Left forelimb (tissue), 1 donor: ENCODE data around the gene CPN2.

ENCODE experiments used
- DNase-seq: peaks from one replicate; pipeline ENCODE4 v3.0.0-alpha.2; 2018; ENCODE audit warnings: low spot score

The CPN2 gene

DNA sequence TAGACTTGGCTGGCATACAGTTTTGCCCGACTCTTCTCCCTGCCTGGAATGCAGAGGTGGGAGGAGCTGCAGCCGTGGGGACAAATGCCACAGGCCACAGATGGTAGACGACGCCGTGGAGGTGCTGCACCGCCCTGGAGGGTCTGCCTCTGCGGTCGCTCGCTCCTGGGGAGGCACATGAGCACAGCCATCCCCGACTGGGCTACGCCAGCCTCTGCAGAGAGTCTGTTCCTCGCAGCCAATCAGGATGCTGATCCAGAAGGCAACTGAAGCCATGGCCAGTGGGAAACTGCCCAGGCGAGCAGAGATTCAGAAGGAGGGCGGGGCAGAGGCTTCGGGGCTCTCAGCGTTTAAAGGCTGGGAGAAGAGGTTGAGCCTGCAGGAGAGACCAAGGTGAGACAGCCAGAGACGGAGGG, 30.3 kb upstream of the CPN2 start:
- DNase-seq: no peak

DNA sequence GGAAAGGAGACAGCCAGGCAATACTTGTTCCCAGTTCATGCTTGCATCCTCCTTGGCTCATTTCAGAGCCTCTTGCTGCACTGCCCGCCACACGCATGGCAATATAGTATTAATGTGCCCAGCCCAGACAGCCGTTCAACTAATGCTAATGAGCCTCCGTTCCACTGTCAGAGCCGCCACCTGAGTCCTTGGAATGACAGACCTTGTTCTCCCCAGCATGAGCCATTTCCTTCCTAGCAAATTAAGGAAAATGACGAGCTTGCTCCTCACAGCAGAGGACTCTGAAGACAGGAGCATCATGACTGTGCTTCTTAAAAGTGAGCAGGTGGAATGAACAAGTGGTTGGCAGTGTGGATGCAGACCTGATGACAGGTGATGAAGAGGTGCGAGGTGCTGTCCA, 29.2 kb upstream of the CPN2 start:
- DNase-seq: no peak

DNA sequence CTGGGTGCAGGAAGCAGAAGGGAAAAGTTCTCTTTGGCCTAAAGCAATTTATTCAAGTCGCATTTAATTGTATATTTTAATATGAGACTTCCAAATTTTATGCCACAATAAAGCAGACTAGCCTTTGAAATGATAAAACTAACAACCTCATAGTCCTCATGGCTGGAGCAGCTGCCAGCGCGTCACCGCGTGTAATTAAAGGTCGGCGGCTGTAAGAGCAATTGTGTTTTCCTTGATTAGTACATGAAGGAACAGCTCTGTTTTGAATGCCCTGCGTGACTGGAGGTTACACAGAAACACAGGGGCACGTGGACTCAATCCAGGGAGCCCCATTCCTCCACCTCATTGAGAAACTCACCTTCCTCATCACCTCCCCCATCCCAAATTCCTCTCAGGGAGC, 28.5 kb upstream of the CPN2 start:
- no peak for DNase-seq

DNA sequence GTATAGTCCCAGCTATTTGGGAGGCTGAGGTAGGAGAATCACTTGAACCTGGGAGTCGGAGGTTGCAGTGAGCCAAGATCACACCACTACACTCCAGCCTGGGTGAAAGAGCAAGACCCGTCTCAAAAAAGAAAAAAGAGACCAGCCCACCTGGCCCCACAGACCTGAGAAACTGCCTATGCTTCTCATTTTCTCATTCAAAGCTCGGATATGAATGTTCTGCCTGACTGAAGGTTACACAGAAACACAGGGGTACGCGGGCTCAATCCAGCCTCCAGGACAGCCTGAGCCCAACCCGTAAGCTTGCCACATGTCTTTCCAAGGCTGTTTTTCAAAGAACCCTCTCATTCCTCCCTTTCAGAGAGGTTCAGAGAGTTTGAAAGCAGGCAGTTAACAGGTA, 28.1 kb upstream of the CPN2 start:
- DNase-seq: no peak

DNA sequence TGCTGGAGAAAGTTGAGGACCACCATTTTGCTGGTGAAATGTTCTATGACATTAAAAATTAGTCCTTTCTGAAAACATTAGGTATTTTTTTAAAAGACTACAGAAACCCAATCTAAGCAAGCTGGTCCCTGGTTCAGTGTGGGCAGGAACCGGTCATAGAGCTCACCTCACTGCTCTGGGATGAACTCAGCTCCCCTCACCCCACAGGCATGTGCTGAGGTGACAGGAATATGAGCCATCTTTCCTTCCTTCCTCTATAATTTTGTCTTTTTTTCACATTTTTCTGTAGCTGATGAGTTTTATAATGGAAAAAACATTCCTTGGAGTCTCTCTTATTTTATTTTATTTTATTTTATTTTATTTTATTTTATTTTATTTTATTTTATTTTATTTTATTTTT, 26.6 kb upstream of the CPN2 start:
- no peak for DNase-seq

DNA sequence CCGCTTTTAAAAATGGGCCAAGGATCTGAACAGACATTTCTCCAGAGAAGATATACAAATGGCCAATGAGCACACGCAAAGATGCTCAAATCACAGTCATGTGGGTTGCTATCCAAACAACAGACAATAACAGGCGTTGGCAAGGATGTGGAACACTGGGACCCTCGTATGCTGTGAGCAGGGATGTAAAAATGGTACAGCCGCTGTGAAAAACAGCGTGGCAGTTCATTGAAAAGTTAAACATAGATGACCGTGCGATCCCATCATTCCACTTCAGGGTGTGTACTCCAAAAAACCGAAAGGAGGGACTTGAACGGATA, 25.1 kb upstream of the CPN2 start:
- DNase-seq: no peak

DNA sequence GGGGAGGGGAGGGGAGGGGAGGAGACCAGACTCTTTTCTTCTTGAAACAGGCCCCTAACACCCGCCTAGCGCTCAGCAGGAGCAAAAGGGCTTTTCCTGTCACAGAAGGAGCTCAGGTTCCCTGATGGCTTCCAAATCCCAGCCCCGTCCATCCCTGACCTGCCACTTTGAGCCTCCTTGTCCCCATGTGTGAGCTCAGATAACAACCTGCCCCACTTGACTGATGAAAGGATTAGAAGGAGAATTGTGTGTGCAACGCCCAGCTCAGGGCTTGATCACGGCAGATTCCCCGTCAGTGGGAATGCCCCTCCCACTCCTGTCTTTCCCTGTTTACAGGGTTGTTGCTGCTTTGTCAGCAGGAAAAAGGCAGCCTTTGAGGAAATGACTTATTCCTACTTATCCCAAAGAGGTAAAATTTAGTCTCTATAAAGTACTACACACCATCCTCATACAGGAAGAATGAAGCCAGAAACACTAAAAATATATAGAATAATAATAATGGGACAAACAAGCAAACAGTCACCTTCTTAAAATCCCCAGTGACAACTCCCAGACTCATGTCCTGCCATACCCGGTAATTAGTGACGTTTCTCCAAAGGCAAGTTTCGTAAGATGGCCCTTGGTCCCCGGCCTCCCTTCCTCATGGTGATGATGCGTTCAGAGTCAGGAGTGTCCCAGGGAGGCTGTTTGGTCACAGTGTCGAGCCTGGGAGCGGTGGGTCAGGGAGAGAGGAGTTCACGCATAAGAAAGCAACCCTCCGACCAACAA, 24.5 kb upstream of the CPN2 start:
- DNase-seq: no peak

DNA sequence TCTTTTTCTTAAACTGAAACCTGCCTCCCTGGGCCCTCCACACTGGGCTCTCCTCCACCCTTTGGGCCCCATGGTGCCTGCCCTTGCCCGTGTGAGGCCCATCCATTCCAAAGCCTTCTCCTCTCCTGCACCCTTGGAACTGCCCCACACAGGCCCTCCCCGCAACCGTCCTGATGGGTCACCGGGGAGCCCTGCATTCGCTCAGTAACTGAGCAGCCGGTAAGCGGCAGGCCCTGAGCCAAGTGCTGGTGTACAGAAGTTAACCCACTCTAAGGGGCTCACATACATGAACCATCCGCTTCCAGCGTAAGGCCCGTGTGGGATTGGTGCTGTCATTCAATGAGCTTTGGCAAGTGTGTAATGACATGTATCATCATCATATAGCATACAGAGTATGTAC, 23.8 kb upstream of the CPN2 start:
- no peak for DNase-seq

DNA sequence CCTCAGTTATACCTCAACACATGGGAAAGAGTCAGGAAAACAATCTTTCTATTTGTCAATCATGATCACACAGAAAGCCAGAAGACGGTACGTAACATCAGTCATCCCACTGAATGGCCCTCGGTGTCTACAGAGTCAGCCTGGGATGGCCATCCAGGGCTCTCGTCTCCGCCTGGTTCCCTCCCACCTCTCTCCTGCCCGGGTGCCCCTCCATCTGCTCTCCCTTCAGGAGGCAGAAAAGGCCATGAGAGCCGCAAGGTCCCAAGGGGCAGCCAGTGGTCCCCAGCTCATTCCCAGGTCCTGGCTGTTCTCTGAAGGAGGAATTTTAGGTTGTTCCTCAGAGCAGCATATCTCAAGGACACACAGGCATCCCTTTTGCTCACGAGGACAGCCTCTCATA, 22.8 kb upstream of the CPN2 start:
- DNase-seq: no peak

DNA sequence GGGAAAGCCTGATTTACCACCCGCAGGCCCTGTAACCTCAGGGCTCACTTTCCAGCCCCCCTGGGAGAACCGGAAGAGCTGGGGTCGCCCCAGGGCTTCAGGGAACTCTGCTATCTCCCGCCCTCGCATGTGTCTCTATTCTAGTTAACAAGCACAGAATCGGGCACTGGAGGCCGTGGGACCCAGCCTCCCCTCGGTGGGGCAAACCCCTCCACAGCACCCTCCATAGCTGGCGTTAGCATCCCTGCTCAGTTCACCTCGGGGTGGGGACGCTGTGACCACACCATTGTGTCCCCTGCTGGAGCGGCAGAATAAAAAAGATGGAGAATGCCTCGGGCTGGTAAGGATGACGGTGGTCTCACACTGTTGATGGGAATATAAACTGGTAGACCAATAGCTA, 21.9 kb upstream of the CPN2 start:
- no peak for DNase-seq

DNA sequence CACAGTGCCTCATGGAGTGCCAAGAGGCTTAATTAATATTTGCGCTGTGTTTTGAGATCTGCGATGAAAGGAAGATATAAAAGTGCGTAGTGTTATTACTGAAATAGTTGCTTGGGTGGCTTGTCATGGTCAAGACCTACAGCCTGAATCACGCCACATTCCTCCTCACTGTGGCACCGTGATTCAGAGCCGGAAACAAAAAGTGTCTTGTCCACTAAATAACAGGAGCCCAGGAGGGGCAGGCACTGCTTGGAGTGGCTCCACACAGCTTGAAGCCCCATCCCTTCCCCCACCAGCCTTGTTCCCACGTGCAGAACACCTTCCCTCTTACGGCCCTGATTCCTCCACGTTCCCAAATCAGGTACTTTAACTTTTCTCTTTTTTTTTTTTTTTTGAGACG, 19.6 kb upstream of the CPN2 start:
- DNase-seq: no peak

DNA sequence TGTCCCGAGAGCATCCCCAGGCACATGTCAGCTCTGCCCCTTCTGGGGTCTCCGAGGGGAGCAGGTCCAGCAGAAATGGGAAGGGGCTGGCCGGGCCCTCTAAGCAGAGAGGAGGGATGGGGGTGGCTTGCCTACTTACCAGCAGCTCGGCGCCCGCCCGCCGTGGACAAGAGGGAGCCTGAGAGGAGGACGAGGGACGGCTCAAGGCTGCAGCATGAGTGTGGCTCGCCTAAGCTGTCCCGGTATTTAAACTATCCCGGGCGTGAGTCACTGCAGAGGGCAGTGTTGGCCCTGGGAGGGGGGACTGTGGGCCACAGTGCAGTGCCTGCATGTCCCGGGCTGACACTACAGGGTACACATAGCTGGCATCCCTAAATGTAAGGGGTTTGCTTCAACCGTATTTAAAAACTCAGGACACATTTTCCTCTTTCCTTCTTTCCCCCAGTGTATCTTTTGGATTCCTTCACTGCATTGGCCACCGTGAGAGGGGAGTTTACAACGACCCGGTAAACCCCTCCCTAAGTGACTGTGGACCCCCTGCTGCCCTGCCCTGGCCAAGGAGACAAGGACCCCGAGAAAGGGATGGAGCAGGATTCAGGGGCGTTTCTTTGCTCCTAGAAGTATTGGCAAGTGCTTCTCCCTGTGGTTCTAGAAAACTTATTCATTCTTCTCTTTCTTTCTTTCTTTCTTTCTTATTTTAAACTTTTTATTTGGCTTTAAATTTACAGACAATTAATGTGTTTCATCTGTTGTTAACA, 18.6 kb upstream of the CPN2 start, which contains the start of gene LRRC15:
Gene LRRC15, minus strand, starts transcription at position 222 of the 758 bp plus-strand sequence. CDS start 8,700 bp downstream, outside the sequence.
- DNase-seq: no peak

DNA sequence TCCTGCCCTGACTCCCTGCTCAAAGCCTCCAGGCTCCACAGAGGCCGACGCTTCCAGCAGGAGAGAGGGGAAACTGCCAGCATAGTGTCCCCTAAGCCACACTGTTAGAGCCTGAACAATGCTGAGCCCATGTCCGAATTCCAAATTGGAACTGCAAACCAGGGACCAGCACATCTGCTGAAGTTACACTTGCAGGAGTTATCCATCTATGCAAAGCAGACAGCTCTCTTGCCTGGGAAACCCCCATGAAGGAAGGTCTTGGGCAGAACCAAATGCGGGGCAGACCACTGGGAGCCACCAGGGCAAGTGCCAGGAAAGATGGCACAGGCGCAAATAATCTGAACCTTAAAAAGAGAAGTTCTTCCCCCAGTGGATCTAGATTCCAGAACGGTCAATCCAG, 17.8 kb upstream of the CPN2 start:
- no peak for DNase-seq

DNA sequence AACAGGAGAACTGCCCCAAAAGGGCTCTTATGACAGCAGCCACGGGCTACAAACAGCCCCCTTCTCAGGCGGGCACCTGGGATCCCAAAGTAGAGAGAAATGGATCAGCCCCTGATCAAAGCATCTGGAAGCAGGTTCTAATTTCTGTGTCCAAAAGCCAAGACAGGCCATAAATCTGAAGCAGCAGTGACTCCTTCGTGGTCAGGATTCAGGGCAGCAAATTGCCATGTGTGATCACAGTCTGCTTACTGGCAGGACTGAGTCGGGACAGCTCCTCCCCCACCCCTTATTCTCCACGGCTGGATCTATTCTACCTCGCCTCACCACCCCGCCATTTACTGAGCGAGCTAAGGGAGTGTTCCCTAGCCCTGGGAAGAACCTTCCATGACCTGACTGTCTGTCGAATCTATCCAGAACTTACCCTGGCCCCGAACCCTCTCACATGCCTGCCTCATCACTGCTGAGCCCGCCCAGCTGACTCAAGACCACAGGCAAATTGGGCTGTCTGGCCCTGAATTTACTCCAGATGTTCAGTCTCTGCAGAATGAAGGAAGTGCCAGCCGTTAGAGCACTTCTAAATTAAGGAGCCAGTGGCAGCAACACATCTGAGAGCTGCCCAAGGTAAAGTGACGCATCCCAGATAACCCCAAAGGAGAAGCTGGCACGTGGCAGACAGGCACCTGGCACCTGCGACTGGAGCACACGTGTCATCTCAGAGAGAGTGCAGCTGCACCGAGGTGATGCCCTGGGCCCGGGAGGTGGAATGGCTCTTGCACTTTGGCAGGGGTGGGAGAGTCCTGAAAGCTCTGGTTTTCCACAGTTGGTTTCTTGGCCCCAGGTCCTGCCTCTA, 17.1 kb upstream of the CPN2 start:
- DNase-seq: no peak

DNA sequence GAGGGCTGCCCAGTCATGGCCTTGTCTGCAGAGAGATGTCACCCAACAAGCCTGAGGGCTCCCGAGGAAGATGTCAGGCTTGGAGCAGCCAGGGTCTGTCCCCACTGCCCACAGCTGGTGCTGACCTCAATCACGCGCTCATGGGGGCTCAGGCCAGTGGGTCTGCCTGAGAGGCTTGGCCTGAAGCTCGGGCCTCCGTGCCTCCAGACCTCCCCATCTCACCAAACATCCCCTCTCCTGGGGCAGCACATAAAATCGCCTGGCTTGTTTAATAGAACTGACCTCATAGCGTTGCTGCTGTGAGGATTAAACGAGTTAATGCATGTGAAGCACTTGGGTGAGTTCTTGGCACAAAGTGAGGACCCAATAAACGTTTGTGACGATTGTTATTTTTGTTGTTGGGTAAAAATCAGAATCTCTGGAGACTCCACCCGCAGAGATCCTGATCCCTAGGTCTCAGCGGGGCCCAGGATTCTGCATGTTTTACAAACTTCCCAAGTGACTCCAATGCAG, 14.9 kb upstream of the CPN2 start:
- no peak for DNase-seq

DNA sequence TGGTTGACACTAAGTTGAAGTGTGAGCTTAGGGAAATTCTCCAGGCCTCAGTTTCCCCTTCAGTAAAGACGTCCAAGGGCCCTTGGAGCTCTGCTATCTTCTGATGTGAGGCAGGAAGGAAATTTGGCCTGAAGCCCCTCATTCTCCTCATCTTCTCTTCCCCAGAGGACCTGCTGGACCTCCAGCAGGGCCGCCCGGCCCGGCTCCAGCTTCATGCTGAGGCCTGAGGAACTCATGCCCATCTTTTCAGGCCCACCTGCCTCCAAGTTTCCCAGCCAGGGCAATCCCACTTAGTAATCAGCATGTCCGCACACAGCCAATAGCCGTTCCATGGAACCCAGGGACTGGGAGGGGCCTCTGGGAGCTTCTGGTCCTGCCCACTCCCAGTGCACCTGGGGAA, 14.4 kb upstream of the CPN2 start:
- DNase-seq: no peak

DNA sequence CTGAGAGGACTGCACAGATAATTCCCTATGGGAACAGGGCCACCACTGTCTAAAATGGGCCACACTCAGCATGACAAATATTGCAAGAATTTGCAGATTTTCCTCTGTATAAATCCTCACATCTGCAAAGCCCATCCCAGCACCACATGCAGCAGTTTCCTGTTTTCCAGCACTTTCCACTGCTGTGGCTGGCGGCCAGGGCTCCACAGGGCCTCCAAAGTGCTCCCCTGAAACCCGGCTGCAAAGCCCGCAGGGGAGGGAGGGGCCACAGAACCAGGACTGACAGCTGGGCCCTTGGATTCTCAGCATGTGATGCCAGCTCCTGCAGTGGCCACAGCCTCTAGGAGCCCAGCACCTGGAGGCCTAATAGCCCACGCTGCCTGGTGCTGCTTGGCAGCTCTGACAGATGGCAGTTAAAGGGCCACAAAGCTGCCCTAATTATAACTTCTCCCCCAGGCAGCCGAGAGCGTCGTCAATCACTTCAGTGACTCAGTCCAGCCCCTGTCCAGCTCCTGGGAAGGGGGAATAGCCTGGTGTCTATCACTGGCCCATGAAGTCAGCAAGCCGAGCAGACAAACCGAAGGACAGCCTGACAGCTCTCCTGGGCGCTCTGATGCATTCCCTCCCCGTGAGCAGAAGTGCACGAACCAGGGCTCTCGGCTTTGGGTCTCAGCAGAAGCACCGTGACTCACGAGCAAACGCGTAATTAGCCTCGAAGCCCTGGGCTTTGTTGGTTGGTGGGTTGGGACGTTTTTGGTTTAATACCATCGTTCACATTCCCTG, 13.7 kb upstream of the CPN2 start:
- DNase-seq: peak; percentile 78

DNA sequence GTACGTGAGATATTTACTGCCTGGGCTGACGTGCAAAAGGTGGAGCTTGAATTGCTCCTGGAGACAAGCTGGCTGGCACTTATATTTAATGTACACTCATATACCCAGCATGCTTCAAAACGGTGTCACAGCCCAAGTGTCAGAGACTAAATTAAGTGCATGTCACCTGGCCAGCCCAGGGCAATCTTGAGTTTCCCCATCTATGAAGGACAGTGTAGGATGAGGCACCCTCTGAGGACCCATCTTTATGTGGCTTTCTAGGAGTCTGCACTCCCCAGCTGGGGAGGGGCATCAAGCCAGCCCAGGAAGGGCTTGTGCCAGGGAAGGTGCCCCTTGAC, 13.2 kb upstream of the CPN2 start:
- no peak for DNase-seq

DNA sequence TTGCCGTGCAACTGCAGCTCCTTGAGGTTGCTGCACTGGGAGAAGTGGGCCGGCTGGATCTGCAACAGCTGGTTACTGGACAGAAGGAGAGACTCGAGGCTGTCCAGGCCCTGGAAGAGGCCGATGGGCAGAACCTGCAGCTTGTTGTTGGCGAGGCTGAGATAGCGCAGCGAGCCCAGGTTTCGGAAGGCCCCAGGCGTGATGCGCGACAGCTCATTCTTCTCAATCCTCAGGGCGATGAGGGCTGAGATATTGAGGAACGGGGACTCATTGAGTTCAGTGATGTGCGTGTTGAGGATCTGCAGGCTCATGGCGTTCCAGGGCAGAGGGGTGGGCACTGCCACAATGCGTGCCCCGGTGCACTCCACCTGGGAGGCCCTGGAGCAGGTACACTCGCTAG, 9.4 kb upstream of the CPN2 start:
- no peak for DNase-seq

DNA sequence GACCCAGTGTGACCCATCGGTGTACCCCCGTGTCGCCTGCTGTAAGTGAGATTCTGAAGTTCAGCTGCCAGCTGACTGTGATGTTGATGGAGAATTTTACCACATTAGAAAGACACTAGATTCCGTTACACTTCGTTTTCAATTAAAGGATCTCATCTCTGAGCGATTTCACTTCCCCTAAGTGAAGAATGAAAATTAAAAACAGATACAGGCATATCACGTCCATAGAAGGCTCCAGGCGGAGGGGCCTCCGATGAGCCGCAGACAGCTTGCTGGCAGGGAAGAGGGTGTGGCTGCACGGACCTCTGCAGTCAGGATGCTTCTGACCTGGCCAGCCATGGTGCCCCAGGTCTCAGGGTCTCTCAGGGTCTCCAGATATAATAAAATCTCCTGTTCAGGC, 6.6 kb upstream of the CPN2 start:
- DNase-seq: no peak

DNA sequence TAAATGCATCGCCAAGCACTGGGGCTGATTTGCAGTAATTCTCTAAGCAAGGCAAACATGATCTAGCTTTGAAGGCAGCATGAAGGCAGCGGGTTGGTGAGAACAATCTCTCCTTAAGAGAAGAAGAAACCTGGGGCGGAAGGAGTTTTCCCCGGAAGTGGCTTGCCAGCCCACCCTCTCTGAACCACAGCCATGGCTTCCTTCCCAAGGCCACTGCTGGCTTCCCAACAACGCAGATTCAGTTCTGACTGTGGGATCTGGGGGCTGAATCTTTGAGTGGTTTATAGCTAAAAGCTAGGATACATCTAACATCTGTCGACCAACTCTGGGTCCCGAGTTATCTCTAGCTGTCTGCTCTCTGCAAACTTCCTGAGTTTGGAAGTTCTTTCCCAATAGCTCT, 4.3 kb upstream of the CPN2 start:
- DNase-seq: no peak

DNA sequence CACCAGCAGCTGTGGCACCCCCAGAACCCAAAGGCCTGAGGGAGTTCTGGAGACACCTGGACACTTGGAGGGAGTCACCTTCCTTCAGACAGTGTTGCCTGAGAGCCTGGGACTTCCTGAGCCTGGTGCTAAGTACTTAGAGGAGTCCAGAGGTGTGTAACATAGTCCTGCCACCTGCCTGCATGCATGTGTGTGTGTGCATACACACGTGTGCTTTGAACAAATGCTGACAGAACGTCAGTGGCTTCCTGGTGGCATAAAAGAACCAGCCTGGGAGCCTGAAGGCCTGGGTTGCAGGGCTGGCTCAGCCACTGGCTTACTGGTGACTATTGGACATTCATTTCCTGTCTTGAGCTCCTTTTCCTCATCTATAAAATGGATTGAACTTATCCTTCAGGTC, 3.2 kb upstream of the CPN2 start:
- DNase-seq: no peak
